K562 (cell line): ENCODE data around the gene CSNK1D. TPM values are rescaled to one million over a fixed set of nuclear protein-coding genes. Genes with fewer than 3 reads are reported as not detected.

Source experiments
- CBFB ChIP-seq: sonication (generic); formaldehyde crosslinking; IDR thresholded peaks from 2 replicates; pipeline ENCODE4 v1.4.0; 2020; ENCODE audit warnings: mild to moderate bottlenecking, missing genetic modification reagents
- CEBPB ChIP-seq: fragments of 450-650 bp; IDR thresholded peaks from 2 replicates; pipeline ENCODE4 v1.6.1; 2016; ENCODE audit warnings: missing genetic modification characterization, missing compliant biosample characterization
- CTCFL ChIP-seq: IDR thresholded peaks from 2 replicates; pipeline ENCODE4 v1.6.1; 2011; ENCODE audit warnings: borderline replicate concordance, low read depth, mild to moderate bottlenecking, moderate library complexity, low read length; ENCODE audit not compliant: insufficient read depth, poor library complexity, severe bottlenecking
- E4F1 ChIP-seq: fragments of 250-450 bp; sonication (Bioruptor Pico); IDR thresholded peaks from 2 replicates; pipeline ENCODE4 v1.5.0; 2021; ENCODE audit warnings: mild to moderate bottlenecking, borderline replicate concordance
- FOXJ3 ChIP-seq: sonication (generic); formaldehyde crosslinking; IDR thresholded peaks from 2 replicates; pipeline ENCODE4 v1.4.0; 2020; ENCODE audit warnings: mild to moderate bottlenecking, missing genetic modification reagents
- GABPA ChIP-seq: fragments of 200-800 bp; sonication (Bioruptor generic); conservative IDR thresholded peaks from 2 replicates; pipeline ENCODE4 v1.6.1; 2016; ENCODE audit warnings: low read depth, missing genetic modification characterization, missing compliant biosample characterization
- HNRNPUL1 ChIP-seq: fragments of 200-400 bp; formaldehyde crosslinking; IDR thresholded peaks from 2 replicates; pipeline ENCODE4 v1.6.1; 2017; ENCODE audit warnings: low read length
- MYNN ChIP-seq, 2 experiments: sonication (generic); formaldehyde crosslinking in 1 of 2; IDR thresholded peaks; 2 replicates each; pipeline versions ENCODE4 v1.5.0 to v1.6.1; 2016 to 2020; ENCODE audit warnings: antibody characterized with exemption in 1 of 2, missing genetic modification reagents in 1 of 2
- RBFOX2 ChIP-seq: fragments of 200-400 bp; formaldehyde crosslinking; IDR thresholded peaks from 2 replicates; pipeline ENCODE4 v1.6.1; 2017; ENCODE audit warnings: low read depth, mild to moderate bottlenecking, low read length, moderate library complexity
- SP2 ChIP-seq: IDR thresholded peaks from 2 replicates; pipeline ENCODE4 v1.6.1; 2011; ENCODE audit warnings: mild to moderate bottlenecking, low read depth, low read length, moderate library complexity; ENCODE audit not compliant: poor library complexity, severe bottlenecking; ENCODE audit errors: extremely low read depth
- TCF7L2 ChIP-seq: fragments of 150-350 bp; IDR thresholded peaks from 2 replicates; pipeline ENCODE4 v1.6.1; 2016; ENCODE audit warnings: low read depth, mild to moderate bottlenecking, low read length, moderate library complexity
- ZBTB11 ChIP-seq, 3 experiments: fragments of 200-800 bp in 1 of 3; fragments of 250-450 bp in 1 of 3; fragments of 450-650 bp in 1 of 3; sonication (Bioruptor Pico) in 1 of 3; sonication (Bioruptor generic) in 1 of 3; formaldehyde crosslinking in 1 of 3; IDR thresholded peaks; 2 replicates each; pipeline versions ENCODE4 v1.6.1 to v1.8.0; 2016 to 2022; ENCODE audit warnings: mild to moderate bottlenecking in 2 of 3, missing genetic modification characterization in 2 of 3, missing compliant biosample characterization in 1 of 3, moderate library complexity in 1 of 3
- ZBTB7A ChIP-seq: IDR thresholded peaks from 2 replicates; pipeline ENCODE4 v1.6.1; 2011; ENCODE audit warnings: low read depth, mild to moderate bottlenecking, low read length, moderate library complexity, borderline replicate concordance; ENCODE audit not compliant: control insufficient read depth
- ZNF280A ChIP-seq: fragments of 450-650 bp; IDR thresholded peaks from 2 replicates; pipeline ENCODE4 v1.6.1; 2018; ENCODE audit warnings: mild to moderate bottlenecking, low read depth; ENCODE audit not compliant: partially characterized antibody
- polyA plus RNA-seq, 8 experiments: library from polyadenylated mRNA; depleted of rRNA in 4 of 8; stranded (reverse) in 5 of 8; unstranded in 3 of 8; fragments of >200 nt; fragmentation: Nextera tagmentation in 2 of 8; fragmentation: Illumina TruSeq in 1 of 8; extraction: Ambion mirVana in 2 of 8; extraction: Trizol in 1 of 8; gene quantifications; 2 replicates each; pipeline versions ENCODE4 v1.2.1 to v1.2.3, GENCODE V29; 2011 to 2014; ENCODE audit warnings: inconsistent platforms in 1 of 8, missing spikeins in 1 of 8
- total RNA-seq, 7 experiments: library from RNA; depleted of rRNA in 6 of 7; stranded (reverse); fragments of >200 nt in 6 of 7; fragmentation: Illumina TruSeq in 2 of 7; extraction: Trizol in 2 of 7; gene quantifications; 2 replicates each; pipeline versions ENCODE4 v1.2.1 to v1.2.3, GENCODE V29; 2011 to 2021; ENCODE audit warnings: low replicate concordance in 1 of 7

The CSNK1D gene
- total and polyA plus RNA-seq, 9 of the 15 experiments (the other 6 are each of a cell fraction or from before 2014, with no cell fraction given): 6.5 to 133 (median 41.3) TPM

- peak; percentile 96; the same call in 1 of the 2 replicates for TF ChIP-seq ZBTB7A
- peak; percentile 97 for TF ChIP-seq GABPA
- TF ChIP-seq MYNN (IDR thresholded peaks at IDR 0.05): peak; percentile 55; the same call in 1 of the 2 replicates
- TF ChIP-seq MYNN (CRISPR knock-in tag; IDR thresholded peaks at IDR 0.05): no peak
- TF ChIP-seq ZBTB11 (CRISPR knock-in tag; IDR thresholded peaks at IDR 0.05): peak; percentile 98 to 100 (median 99)
- peak; percentile 86; the same call in 1 of the 2 replicates for TF ChIP-seq HNRNPUL1
- TF ChIP-seq CEBPB (tag): no peak
- no peak for TF ChIP-seq SP2
- TF ChIP-seq CBFB (CRISPR knock-in tag): no peak
- no peak for TF ChIP-seq ZNF280A
- TF ChIP-seq TCF7L2: no peak
- peak; percentile 82 for TF ChIP-seq RBFOX2
- TF ChIP-seq CTCFL: peak; percentile 20
- no peak for TF ChIP-seq E4F1
- TF ChIP-seq FOXJ3 (CRISPR knock-in tag): no peak
These were observed 60.9 kb downstream of the CSNK1D start, which contains the start of gene CCDC57 (continued) for GRCh38 chr17:82212331-82213250.
